ENCODE measurements around the gene FRMPD1. TPM values are rescaled to one million over a fixed set of nuclear protein-coding genes. Genes with fewer than 3 reads are reported as not detected.

Gene FRMPD1
- polyA plus RNA-seq, 1 donor from 2014 or later = 0.35 TPM

GRCh38 chr9:37732086-37732741 lies 81.5 kb downstream of the FRMPD1 start:
- H3K9ac ChIP-seq (ENCODE audit: low read length) = no peak overlapping the region
- H3F3A ChIP-seq (ENCODE audit: insufficient read depth, low read length, poor library complexity, severe bottlenecking) = no peaks in the 10 kb centered on the region
- no peak overlapping the region for H3K4me2 ChIP-seq (ENCODE audit: low read length)
- H3K79me2 ChIP-seq (replicated peaks; ENCODE audit: insufficient read depth, low read length) = no peaks in the 10 kb centered on the region
- no peaks in the 10 kb centered on the region for H3K27me3 ChIP-seq (ENCODE audit: insufficient read depth, low read depth, low read length)
- TF ChIP-seq SMC3 (conservative IDR thresholded peaks at IDR 0.05; ENCODE audit: poor library complexity) (no peak), EP300 (conservative IDR thresholded peaks at IDR 0.05; ENCODE audit: poor library complexity, severe bottlenecking) (no peak), MXI1 (conservative IDR thresholded peaks at IDR 0.05; ENCODE audit: poor library complexity, severe bottlenecking) (no peak), POLR2AphosphoS5 (IDR thresholded peaks at IDR 0.05) (no peak), CTCF (IDR thresholded peaks at IDR 0.05; ENCODE audit: poor library complexity, severe bottlenecking) (no peak), EZH2 (IDR thresholded peaks at IDR 0.05; ENCODE audit: borderline replicate concordance, insufficient read depth, low read length, poor library complexity, severe bottlenecking) (no peak), REST (IDR thresholded peaks at IDR 0.05; ENCODE audit: borderline replicate concordance) (no peak), RAD21 (conservative IDR thresholded peaks at IDR 0.05) (no peak), TAF1 (IDR thresholded peaks at IDR 0.05; ENCODE audit: low read depth) (no peak)
- H3K4me3 ChIP-seq (ENCODE audit: low read length) = no peak overlapping the region
- no peaks in the 10 kb centered on the region for H3K36me3 ChIP-seq (ENCODE audit: insufficient read depth, low read length)
- H2AFZ ChIP-seq (ENCODE audit: low read depth, low read length) = no peak overlapping the region
- H3K9me3 ChIP-seq (ENCODE audit: low read length) = no peaks in the 10 kb centered on the region
- no peaks in the 10 kb centered on the region for H4K20me1 ChIP-seq (ENCODE audit: insufficient read depth)
- H3K27ac ChIP-seq (ENCODE audit: low read length) = no peak overlapping the region
- H3K9me2 ChIP-seq (ENCODE audit: insufficient read depth, low read length) = no peaks in the 10 kb centered on the region

DNA sequence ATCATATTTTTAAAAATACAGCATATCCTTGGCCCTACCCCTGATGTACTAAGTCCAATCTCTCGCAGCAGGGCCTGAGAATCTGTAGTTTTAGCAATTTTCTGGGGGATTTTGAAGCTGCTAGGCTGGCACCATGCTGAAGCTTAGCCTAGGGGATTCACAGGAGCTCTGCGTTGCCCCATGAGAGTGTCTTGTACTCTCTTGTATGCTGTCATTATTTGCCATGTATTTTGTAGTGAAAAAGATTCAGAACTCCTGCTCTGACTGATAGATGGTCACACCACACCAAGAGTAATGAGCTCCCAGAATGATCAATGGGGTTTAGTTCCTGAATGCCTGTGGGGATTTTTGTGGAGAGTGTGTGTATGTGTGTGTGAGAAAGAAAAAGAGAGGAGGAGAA lies 82.2 kb downstream of the FRMPD1 start:
- H3F3A ChIP-seq (ENCODE audit: insufficient read depth, low read length, poor library complexity, severe bottlenecking) = no peaks in the 10 kb centered on the region
- no peaks in the 10 kb centered on the region for H3K27me3 ChIP-seq (ENCODE audit: insufficient read depth, low read depth, low read length)
- H2AFZ ChIP-seq (ENCODE audit: low read depth, low read length) = no peak overlapping the region
- H3K9me2 ChIP-seq (ENCODE audit: insufficient read depth, low read length) = no peaks in the 10 kb centered on the region
- no peaks in the 10 kb centered on the region for H3K36me3 ChIP-seq (ENCODE audit: insufficient read depth, low read length)
- no peak overlapping the region for H3K4me3 ChIP-seq (ENCODE audit: low read length)
- H3K9ac ChIP-seq (ENCODE audit: low read length) = no peak overlapping the region
- H3K79me2 ChIP-seq (replicated peaks; ENCODE audit: insufficient read depth, low read length) = no peaks in the 10 kb centered on the region
- H3K9me3 ChIP-seq (ENCODE audit: low read length) = no peaks in the 10 kb centered on the region
- no peak overlapping the region for H3K27ac ChIP-seq (ENCODE audit: low read length)
- no peaks in the 10 kb centered on the region for H4K20me1 ChIP-seq (ENCODE audit: insufficient read depth)
- TF ChIP-seq EP300 (conservative IDR thresholded peaks at IDR 0.05; ENCODE audit: poor library complexity, severe bottlenecking) = no peak
- no peak for TF ChIP-seq SMC3 (conservative IDR thresholded peaks at IDR 0.05; ENCODE audit: poor library complexity)
- no peak for TF ChIP-seq POLR2AphosphoS5 (IDR thresholded peaks at IDR 0.05)
- no peak for TF ChIP-seq EZH2 (IDR thresholded peaks at IDR 0.05; ENCODE audit: borderline replicate concordance, insufficient read depth, low read length, poor library complexity, severe bottlenecking)
- TF ChIP-seq REST (IDR thresholded peaks at IDR 0.05; ENCODE audit: borderline replicate concordance) = no peak
- TF ChIP-seq CTCF (IDR thresholded peaks at IDR 0.05; ENCODE audit: poor library complexity, severe bottlenecking) = no peak
- TF ChIP-seq TAF1 (IDR thresholded peaks at IDR 0.05; ENCODE audit: low read depth) = no peak
- no peak for TF ChIP-seq MXI1 (conservative IDR thresholded peaks at IDR 0.05; ENCODE audit: poor library complexity, severe bottlenecking)
- no peak for TF ChIP-seq RAD21 (conservative IDR thresholded peaks at IDR 0.05)
- no peak overlapping the region for H3K4me2 ChIP-seq (ENCODE audit: low read length)
